ENCODE data around the gene PHYKPL.

Gene PHYKPL

GRCh38 chr5:178221853-178222252, 10.7 kb downstream of the PHYKPL start:
- no peak for DNase-seq

- DNase-seq = no peak
These were observed 11.3 kb downstream of the PHYKPL start for GRCh38 chr5:178221282-178221681.

- DNase-seq = no peak
These were observed 13.8 kb downstream of the PHYKPL start for GRCh38 chr5:178218827-178219226.

DNA sequence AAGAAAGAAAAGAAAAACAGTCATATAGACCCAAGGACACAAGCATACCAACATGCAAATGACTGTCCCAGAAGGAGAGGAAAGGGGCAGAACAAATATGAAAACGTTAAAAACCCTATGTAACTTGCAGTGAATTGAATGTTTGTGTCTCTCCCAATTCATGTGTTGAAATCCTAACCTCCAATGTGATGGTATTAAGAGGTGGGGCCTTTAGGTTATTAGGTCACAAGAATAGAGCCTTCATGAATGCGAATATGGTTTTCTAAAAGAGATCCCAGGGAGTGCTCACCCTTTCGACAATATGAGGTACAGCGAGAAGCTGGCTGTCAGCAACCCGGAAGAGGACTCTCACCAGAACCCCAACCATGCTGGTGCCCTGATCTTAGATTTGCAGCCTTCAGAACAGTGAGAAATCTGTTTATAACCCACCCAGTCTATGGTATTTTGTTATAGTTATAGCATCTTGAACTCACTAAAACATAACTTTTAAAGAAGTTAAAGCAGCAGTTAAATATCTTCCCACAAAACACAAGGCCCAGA, 14.3 kb downstream of the PHYKPL start:
- no peak for DNase-seq

DNA sequence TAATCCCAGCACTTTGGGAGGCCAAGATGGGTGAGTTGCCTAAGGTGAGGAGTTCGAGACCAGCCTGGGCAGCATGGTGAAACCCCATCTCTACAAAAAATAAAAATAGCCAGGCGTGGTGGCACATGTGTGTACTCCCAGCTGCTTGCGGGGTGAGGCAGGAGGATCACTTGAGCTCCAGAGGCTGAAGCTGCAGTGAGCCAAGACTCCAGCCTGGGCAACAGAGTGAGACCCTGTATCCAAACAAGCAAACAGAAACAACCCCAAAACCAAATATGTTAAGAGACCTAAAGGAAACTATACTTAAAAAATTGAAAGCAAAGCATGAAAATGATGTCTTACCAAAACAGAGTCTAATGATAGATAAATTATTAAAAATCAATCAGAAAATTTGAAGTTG, 15.8 kb downstream of the PHYKPL start:
- no peak for DNase-seq

DNA sequence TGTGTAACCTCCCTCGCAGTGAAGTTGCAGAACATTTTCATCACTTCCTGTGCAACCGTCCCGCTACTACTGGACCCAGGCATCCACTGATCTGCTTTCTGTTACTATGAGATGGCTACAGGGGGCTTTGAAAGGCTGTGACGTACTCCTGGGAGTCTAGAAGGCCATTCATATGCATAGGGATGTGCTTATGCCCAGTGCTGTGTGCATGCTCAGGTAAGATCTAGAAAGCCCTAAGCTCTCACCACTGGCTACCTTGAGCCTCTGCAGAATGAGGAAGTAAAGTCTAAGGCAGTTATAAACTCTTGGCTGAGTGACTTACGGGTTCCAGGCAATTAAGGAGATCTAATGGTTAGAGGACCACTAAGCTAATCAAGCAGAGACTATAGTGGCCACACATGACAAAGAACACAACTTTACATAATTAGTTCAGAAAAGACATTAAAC, 16.5 kb downstream of the PHYKPL start:
- DNase-seq = no peak

DNA sequence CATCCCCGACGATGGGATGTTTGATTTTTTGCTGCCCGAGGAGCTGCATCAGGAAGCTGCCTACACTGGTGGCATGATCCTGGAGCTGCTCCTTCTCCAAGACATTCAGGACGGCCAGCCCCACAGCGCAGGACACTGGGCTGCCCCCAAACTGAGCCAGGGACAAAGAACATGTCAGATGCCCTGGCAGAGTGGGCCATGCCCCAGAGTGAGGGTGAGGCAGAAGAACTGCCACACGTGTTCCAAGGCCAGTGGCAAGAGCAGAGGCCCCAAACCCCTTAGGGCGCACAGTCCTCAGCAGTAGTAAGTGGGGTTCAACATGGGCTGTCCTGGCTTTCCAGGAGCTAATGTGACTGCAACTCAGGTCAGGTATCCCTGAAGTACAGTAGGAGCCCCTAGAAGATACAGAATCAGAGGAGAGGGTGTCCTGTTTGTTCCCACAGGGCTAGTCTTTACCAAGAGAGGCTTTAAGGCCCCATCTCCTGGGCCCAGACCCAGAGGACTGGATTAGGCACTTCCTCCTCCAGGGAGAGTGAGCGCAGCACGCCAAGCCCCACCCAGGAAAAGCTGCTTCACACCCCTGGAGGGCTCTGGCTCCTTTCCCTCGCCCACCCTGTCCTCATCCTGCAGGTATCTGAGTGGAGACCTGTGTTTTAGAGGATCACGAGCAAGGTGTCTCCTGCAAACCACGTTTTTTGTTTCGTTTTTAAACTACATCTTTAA, 17.2 kb downstream of the PHYKPL start:
- no peak for DNase-seq

DNA sequence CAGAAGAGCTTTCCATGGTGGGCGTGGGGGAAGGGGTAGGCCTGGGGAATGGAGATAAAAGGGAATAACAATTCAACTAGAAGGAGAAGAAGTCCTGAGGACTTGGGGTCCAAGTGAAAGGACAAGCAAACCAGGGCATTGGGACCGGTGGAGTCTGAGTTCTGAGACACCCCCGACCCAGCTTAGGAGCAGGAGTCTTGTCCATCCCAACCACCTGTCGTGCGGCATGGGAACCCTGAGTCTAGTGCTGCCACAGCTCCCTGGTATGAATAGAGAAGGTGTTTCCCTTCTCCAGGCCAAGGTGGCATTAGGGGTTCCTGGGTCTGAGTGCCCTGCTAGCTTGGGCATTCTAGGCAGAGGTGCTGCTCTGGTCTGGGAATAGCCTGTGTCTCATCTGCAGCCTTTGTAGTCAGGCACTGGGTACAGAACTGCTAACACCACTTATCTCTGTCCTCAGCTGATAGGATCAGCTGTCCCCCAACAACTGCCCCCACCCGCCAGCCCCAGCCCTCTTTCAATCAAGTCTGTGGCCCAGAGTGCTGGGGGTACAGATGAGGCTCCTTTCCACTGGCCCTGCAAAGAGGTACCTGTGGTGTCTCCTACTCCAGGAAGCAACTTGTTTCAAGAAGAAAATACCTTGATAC, 18.3 kb downstream of the PHYKPL start:
- no peak for DNase-seq

- no peak for DNase-seq
These were observed 18.9 kb downstream of the PHYKPL start for GRCh38 chr5:178213748-178214151.

GRCh38 chr5:178213003-178213461, 19.6 kb downstream of the PHYKPL start:
- no peak for DNase-seq

DNA sequence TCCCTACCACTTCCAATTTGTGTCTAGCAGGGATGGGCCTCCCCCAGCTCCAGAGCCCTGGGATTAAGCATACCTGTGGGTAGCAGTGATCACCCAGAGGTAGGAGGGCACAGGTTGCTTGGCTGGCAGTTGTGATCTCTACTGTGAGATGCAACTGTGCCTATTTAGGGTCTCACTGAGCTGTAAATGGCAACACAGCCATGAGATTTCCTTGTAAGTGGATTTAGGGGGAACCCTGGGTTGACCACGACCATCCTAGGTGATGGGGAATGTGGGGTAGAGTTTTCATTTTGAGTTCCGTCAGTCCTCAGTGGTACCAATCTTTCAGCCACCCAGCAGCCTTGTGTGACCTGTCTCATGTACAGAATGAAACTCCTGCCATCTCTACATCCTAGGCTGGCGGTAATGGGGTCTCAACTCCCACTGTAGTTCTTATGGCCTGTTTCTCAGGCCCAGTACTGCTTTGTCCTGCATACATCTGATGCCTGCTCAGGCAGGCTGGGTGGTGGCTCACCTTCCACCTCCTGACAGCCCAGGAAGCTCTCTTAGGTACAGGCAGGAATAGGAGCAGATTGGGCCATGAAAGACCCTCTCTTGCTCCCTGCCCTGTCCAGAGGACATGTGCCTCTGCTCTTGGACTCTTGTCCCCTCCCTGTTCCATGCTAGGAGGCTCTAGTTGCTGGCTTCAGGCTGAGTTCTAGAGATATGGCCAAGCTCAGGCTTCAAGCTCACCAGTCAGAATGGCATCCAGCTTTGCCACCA, 20.2 kb downstream of the PHYKPL start:
- DNase-seq = no peak

- DNase-seq = no peak
These were observed 21.2 kb downstream of the PHYKPL start for GRCh38 chr5:178211095-178212048.

DNA sequence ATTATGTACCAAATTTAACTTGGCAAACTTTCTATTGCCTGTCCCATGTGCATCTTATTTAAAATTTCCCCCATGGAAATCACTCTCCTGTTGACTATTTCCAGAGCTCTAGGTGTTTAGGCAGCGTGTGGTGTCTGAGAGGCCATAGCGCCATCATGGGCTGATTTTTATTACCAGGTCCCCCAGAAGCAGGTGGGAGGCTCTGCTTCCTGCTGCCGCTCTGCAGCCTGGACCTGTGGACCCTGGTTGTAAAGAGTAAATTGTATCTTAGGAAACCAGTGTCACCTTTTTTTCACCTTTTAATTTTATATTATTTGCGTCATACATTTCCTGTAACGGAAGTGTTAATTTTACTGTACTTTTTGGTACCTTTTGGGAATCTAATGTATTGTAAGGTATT, 21.9 kb downstream of the PHYKPL start:
- DNase-seq = no peak

DNA sequence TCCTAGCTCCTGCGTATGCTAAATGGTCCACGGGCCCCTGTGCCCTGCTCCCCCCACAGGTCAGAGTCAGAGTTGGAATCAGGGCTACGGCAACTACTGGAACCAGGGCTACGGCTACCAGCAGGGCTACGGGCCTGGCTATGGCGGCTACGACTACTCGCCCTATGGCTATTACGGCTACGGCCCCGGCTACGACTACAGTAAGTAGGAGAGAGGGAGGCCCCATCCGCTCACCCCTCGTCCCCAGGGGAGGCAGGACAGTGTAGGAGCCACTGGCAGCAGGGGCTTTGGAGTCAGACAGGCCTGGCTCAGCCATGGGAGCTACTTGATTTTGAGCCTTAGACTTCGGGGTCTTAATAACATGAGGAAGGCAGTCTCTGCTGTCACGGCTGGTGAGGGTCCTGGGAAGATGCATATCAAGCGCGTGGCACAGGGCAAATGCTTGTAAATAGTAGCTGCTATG, 22.5 kb downstream of the PHYKPL start:
- no peak for DNase-seq

- DNase-seq = no peak
These were observed 23.1 kb downstream of the PHYKPL start for GRCh38 chr5:178209334-178210072.

- no peak for DNase-seq
These were observed 23.9 kb downstream of the PHYKPL start for GRCh38 chr5:178208540-178209227.

DNA sequence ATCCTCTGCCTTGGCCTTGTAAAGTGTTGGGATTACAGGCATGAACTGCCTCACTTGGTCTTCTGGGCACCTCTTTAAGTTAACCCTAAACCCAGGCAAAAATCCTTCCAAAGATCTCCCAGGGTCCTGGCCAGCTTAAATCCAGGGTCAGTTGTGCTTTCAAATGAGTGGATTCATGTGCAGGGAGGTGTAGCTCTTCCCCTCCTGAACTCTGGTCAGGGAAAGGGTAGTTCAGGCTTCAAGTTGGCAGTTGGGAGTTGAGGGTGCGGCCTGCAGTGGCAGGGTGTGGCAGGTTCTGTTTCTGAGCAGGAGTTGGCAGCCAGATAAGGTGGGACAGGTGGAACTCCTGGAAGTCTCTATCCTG, 24.7 kb downstream of the PHYKPL start:
- no peak for DNase-seq

GRCh38 chr5:178207183-178207916, 25.3 kb downstream of the PHYKPL start:
- no peak for DNase-seq

- no peak for DNase-seq
These were observed 26.2 kb downstream of the PHYKPL start for GRCh38 chr5:178206166-178207101.

Data from KG1 (cell line).